K562 (cell line): ENCODE results near the gene DYRK1A. TPM values are rescaled to one million over a fixed set of nuclear protein-coding genes. Genes with fewer than 3 reads are reported as not detected.
A peak's percentile ranks its signal among the peaks of the same experiment; 100 is the strongest.

Experiments used
- ATF6 ChIP-seq: sonication (generic); formaldehyde crosslinking; IDR thresholded peaks from 2 replicates; pipeline ENCODE4 v1.4.0; 2020; ENCODE audit warnings: mild to moderate bottlenecking, missing genetic modification reagents
- CBX3 ChIP-seq, 2 experiments: IDR thresholded peaks; 1 replicate in 1 of 2; 2 replicates in 1 of 2; pipeline ENCODE4 v1.6.1; 2012; ENCODE audit warnings: inconsistent platforms in 2 of 2, low read length in 2 of 2, borderline replicate concordance in 1 of 2, control low read depth in 1 of 2
- DPF2 ChIP-seq: fragments of 450-650 bp; IDR thresholded peaks from 2 replicates; pipeline ENCODE4 v1.6.1; 2016
- GABPB2 ChIP-seq: fragments of 250-450 bp; sonication (Bioruptor Pico); conservative IDR thresholded peaks from 2 replicates; pipeline ENCODE4 v1.5.1; 2021; ENCODE audit warnings: mild to moderate bottlenecking
- GATA2 ChIP-seq: sonication (generic); formaldehyde crosslinking; IDR thresholded peaks from 2 replicates; pipeline ENCODE4 v1.4.0; 2020; ENCODE audit warnings: mild to moderate bottlenecking, missing genetic modification reagents
- POLR2B ChIP-seq: fragments of 450-650 bp; IDR thresholded peaks from 2 replicates; pipeline ENCODE4 v1.6.1; 2018; ENCODE audit warnings: low read depth; ENCODE audit not compliant: partially characterized antibody
- PPARD ChIP-seq: fragments of 250-450 bp; sonication (Bioruptor Pico); IDR thresholded peaks from 2 replicates; pipeline ENCODE4 v1.8.0; 2022; ENCODE audit warnings: inconsistent platforms, mild to moderate bottlenecking, moderate library complexity
- PREB ChIP-seq: sonication (generic); formaldehyde crosslinking; IDR thresholded peaks from 2 replicates; pipeline ENCODE4 v1.8.1; 2023; ENCODE audit warnings: mild to moderate bottlenecking, missing genetic modification reagents
- SIX5 ChIP-seq, 2 experiments: IDR thresholded peaks; 2 replicates each; pipeline ENCODE4 v1.6.1; 2011; ENCODE audit warnings: low read length in 2 of 2, borderline replicate concordance in 1 of 2, low read depth in 1 of 2, mild to moderate bottlenecking in 1 of 2, moderate library complexity in 1 of 2; ENCODE audit not compliant: insufficient read depth in 1 of 2
- THRA ChIP-seq: fragments of 450-650 bp; IDR thresholded peaks from 2 replicates; pipeline ENCODE4 v1.6.1; 2017; ENCODE audit warnings: mild to moderate bottlenecking, moderate library complexity
- ZC3H11A ChIP-seq: IDR thresholded peaks from 2 replicates; pipeline ENCODE4 v1.6.1; 2012; ENCODE audit warnings: low read depth, low read length, improper control_type of control experiment
- ZEB2 ChIP-seq: fragments of 450-650 bp; IDR thresholded peaks from 2 replicates; pipeline ENCODE4 v1.6.1; 2016
- ZNF239 ChIP-seq: fragments of 250-450 bp; sonication (Bioruptor Pico); IDR thresholded peaks from 2 replicates; pipeline ENCODE4 v1.4.0; 2020; ENCODE audit warnings: mild to moderate bottlenecking
- polyA plus RNA-seq, 8 experiments: library from polyadenylated mRNA; depleted of rRNA in 4 of 8; stranded (reverse) in 5 of 8; unstranded in 3 of 8; fragments of >200 nt; fragmentation: Nextera tagmentation in 2 of 8; fragmentation: Illumina TruSeq in 1 of 8; extraction: Ambion mirVana in 2 of 8; extraction: Trizol in 1 of 8; gene quantifications; 2 replicates each; pipeline versions ENCODE4 v1.2.1 to v1.2.3, GENCODE V29; 2011 to 2014; ENCODE audit warnings: inconsistent platforms in 1 of 8, missing spikeins in 1 of 8
- total RNA-seq, 7 experiments: library from RNA; depleted of rRNA in 6 of 7; stranded (reverse); fragments of >200 nt in 6 of 7; fragmentation: Illumina TruSeq in 2 of 7; extraction: Trizol in 2 of 7; gene quantifications; 2 replicates each; pipeline versions ENCODE4 v1.2.1 to v1.2.3, GENCODE V29; 2011 to 2021; ENCODE audit warnings: low replicate concordance in 1 of 7
- TF ChIP-seq, protein P1 (sequence below): sonication (generic); formaldehyde crosslinking; IDR thresholded peaks from 2 replicates; pipeline ENCODE4 v1.8.0; 2022; ENCODE audit warnings: mild to moderate bottlenecking, missing genetic modification reagents
- TF ChIP-seq, protein P2 (sequence below): sonication (generic); formaldehyde crosslinking; IDR thresholded peaks from 2 replicates; pipeline ENCODE4 v1.8.0; 2022; ENCODE audit warnings: mild to moderate bottlenecking, missing genetic modification reagents
- TF ChIP-seq, protein P3 (sequence below): IDR thresholded peaks from 3 replicates; pipeline ENCODE4 v1.6.1; 2011; ENCODE audit warnings: borderline replicate concordance, mild to moderate bottlenecking; ENCODE audit not compliant: insufficient read length, insufficient read depth

Gene DYRK1A
- total and polyA plus RNA-seq, 9 of the 15 experiments (the other 6 are each of a cell fraction or from before 2014, with no cell fraction given): 3.7 to 64.8 (median 42.3) TPM

DNA sequence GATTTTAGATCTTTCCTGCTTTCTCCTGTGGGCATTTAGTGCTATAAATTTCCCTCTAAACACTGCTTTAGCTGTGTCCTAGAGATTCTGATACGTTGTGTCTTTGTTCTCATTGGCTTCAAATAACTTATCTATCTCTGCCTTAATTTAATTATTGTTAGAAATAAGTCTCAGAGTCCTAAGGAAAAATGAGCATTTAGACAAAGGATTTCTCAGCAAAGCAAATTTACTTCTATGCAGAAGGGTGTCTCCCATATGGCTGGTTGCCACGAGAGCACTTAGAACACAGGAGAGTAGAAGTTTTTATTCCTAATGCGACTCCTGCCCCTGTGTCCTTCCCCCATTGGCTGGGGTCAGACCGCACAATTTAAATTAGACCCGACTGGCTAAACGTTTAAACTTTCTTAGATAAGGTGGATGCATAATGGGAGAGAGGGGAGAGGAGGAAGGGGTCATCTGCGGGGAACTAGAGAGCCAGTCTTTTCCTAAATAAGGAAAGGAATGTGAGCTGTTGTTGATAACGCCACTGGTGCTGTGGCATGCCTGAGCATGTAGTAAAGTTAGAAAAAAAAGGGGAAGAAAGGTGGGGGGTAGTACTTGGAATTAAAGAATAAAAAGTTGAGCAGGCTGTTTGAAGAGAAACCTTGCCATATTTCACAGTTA, 170.2 kb downstream of the DYRK1A start (continued):
- no peak for TF ChIP-seq SIX5 (IDR thresholded peaks at IDR 0.05; ENCODE audit: borderline replicate concordance in 1 of 2, insufficient read depth in 1 of 2, low read depth in 1 of 2, low read length in 2 of 2)
- TF ChIP-seq GATA2 (CRISPR knock-in tag): peak; percentile 61
- no peak for TF ChIP-seq GABPB2 (CRISPR knock-in tag)
- TF ChIP-seq PREB (CRISPR knock-in tag): no peak
- TF ChIP-seq CBX3 (IDR thresholded peaks at IDR 0.05; ENCODE audit: borderline replicate concordance in 1 of 2, low read length in 2 of 2): peak in 1 of 2 experiments; percentile 97; a peak in 2 of 3 replicates
- no peak for TF ChIP-seq THRA
- no peak for TF ChIP-seq PPARD (CRISPR knock-in tag)
- TF ChIP-seq ZC3H11A: no peak
- peak; percentile 66 for TF ChIP-seq ZEB2
- TF ChIP-seq, protein P1, sequence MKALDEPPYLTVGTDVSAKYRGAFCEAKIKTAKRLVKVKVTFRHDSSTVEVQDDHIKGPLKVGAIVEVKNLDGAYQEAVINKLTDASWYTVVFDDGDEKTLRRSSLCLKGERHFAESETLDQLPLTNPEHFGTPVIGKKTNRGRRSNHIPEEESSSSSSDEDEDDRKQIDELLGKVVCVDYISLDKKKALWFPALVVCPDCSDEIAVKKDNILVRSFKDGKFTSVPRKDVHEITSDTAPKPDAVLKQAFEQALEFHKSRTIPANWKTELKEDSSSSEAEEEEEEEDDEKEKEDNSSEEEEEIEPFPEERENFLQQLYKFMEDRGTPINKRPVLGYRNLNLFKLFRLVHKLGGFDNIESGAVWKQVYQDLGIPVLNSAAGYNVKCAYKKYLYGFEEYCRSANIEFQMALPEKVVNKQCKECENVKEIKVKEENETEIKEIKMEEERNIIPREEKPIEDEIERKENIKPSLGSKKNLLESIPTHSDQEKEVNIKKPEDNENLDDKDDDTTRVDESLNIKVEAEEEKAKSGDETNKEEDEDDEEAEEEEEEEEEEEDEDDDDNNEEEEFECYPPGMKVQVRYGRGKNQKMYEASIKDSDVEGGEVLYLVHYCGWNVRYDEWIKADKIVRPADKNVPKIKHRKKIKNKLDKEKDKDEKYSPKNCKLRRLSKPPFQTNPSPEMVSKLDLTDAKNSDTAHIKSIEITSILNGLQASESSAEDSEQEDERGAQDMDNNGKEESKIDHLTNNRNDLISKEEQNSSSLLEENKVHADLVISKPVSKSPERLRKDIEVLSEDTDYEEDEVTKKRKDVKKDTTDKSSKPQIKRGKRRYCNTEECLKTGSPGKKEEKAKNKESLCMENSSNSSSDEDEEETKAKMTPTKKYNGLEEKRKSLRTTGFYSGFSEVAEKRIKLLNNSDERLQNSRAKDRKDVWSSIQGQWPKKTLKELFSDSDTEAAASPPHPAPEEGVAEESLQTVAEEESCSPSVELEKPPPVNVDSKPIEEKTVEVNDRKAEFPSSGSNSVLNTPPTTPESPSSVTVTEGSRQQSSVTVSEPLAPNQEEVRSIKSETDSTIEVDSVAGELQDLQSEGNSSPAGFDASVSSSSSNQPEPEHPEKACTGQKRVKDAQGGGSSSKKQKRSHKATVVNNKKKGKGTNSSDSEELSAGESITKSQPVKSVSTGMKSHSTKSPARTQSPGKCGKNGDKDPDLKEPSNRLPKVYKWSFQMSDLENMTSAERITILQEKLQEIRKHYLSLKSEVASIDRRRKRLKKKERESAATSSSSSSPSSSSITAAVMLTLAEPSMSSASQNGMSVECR (CRISPR knock-in tag): no peak
- no peak for TF ChIP-seq ZNF239
- TF ChIP-seq, protein P2, sequence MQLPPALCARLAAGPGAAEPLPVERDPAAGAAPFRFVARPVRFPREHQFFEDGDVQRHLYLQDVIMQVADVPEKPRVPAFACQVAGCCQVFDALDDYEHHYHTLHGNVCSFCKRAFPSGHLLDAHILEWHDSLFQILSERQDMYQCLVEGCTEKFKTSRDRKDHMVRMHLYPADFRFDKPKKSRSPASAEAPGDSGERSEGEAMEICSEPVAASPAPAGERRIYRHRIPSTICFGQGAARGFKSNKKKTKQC (CRISPR knock-in tag): no peak
- TF ChIP-seq ATF6 (CRISPR knock-in tag): peak; percentile 29; the same call in 1 of the 2 replicates
- no peak for TF ChIP-seq POLR2B
- TF ChIP-seq, protein P3, sequence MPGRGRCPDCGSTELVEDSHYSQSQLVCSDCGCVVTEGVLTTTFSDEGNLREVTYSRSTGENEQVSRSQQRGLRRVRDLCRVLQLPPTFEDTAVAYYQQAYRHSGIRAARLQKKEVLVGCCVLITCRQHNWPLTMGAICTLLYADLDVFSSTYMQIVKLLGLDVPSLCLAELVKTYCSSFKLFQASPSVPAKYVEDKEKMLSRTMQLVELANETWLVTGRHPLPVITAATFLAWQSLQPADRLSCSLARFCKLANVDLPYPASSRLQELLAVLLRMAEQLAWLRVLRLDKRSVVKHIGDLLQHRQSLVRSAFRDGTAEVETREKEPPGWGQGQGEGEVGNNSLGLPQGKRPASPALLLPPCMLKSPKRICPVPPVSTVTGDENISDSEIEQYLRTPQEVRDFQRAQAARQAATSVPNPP: no peak
- TF ChIP-seq DPF2: peak; percentile 42; the same call in 1 of the 2 replicates
